K562 (cell line): ENCODE results near the gene CHAC1. TPM values are rescaled to one million over a fixed set of nuclear protein-coding genes. Genes with fewer than 3 reads are reported as not detected.

Experiments
- CXXC5 ChIP-seq: fragments of 250-450 bp; sonication (Bioruptor Pico); IDR thresholded peaks from 2 replicates; pipeline ENCODE4 v1.8.0; 2022; ENCODE audit warnings: inconsistent platforms, mild to moderate bottlenecking, moderate library complexity
- FUS ChIP-seq: fragments of 200-400 bp; formaldehyde crosslinking; optimal IDR thresholded peaks from 2 replicates; pipeline ENCODE3; 2017; ENCODE audit warnings: low read depth, low read length
- PML ChIP-seq: IDR thresholded peaks from 2 replicates; pipeline ENCODE4 v1.6.1; 2012; ENCODE audit warnings: low read length, inconsistent platforms
- RAD51 ChIP-seq: fragments of 450-650 bp; IDR thresholded peaks from 2 replicates; pipeline ENCODE4 v1.7.1; 2016; ENCODE audit warnings: low read depth, mild to moderate bottlenecking, borderline replicate concordance
- ZNF184 ChIP-seq: sonication (generic); formaldehyde crosslinking; IDR thresholded peaks from 2 replicates; pipeline ENCODE4 v1.5.0; 2020; ENCODE audit warnings: missing genetic modification reagents
- polyA plus RNA-seq, 8 experiments: library from polyadenylated mRNA; depleted of rRNA in 4 of 8; stranded (reverse) in 5 of 8; unstranded in 3 of 8; fragments of >200 nt; fragmentation: Nextera tagmentation in 2 of 8; fragmentation: Illumina TruSeq in 1 of 8; extraction: Ambion mirVana in 2 of 8; extraction: Trizol in 1 of 8; gene quantifications; 2 replicates each; pipeline versions ENCODE4 v1.2.1 to v1.2.3, GENCODE V29; 2011 to 2014; ENCODE audit warnings: inconsistent platforms in 1 of 8, missing spikeins in 1 of 8
- total RNA-seq, 7 experiments: library from RNA; depleted of rRNA in 6 of 7; stranded (reverse); fragments of >200 nt in 6 of 7; fragmentation: Illumina TruSeq in 2 of 7; extraction: Trizol in 2 of 7; gene quantifications; 2 replicates each; pipeline versions ENCODE4 v1.2.1 to v1.2.3, GENCODE V29; 2011 to 2021; ENCODE audit warnings: low replicate concordance in 1 of 7
- TF ChIP-seq, protein P1 (sequence below), 2 experiments: fragments of 450-650 bp in 1 of 2; sonication (generic) in 1 of 2; formaldehyde crosslinking in 1 of 2; IDR thresholded peaks; 2 replicates each; pipeline versions ENCODE4 v1.7.1 to v1.9.0; 2016 to 2022; ENCODE audit warnings: inconsistent platforms in 1 of 2, mild to moderate bottlenecking in 1 of 2, missing genetic modification reagents in 1 of 2

The CHAC1 gene
- total and polyA plus RNA-seq, 9 of the 15 experiments (the other 6 are each of a cell fraction or from before 2014, with no cell fraction given), result 0.47 to 39.0 (median 7.5) TPM

DNA sequence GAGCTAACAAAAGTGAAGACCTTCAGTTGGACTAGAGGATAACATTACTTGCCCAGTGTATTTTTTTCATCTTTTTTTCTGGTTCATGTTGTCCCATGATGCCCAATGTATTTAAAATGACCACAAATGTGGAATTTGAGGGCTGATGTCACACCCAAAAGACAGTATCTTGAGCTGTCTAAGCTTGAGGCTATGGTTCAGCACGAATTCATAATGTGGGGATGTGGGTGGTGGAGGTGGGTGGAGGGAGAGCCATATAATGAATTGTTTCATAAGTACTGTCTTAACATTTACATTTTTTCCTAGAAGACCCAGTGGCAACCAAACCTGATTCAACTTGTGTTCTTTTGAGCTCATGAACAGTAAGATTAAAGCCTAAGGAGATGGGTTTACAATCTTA, 37.5 kb downstream of the CHAC1 start (continued):
- TF ChIP-seq PML, result no peak
- no peak for TF ChIP-seq FUS
- no peak for TF ChIP-seq RAD51
- no peak for TF ChIP-seq CXXC5 (CRISPR knock-in tag)
- TF ChIP-seq ZNF184 (CRISPR knock-in tag), result no peak
- TF ChIP-seq, protein P1, sequence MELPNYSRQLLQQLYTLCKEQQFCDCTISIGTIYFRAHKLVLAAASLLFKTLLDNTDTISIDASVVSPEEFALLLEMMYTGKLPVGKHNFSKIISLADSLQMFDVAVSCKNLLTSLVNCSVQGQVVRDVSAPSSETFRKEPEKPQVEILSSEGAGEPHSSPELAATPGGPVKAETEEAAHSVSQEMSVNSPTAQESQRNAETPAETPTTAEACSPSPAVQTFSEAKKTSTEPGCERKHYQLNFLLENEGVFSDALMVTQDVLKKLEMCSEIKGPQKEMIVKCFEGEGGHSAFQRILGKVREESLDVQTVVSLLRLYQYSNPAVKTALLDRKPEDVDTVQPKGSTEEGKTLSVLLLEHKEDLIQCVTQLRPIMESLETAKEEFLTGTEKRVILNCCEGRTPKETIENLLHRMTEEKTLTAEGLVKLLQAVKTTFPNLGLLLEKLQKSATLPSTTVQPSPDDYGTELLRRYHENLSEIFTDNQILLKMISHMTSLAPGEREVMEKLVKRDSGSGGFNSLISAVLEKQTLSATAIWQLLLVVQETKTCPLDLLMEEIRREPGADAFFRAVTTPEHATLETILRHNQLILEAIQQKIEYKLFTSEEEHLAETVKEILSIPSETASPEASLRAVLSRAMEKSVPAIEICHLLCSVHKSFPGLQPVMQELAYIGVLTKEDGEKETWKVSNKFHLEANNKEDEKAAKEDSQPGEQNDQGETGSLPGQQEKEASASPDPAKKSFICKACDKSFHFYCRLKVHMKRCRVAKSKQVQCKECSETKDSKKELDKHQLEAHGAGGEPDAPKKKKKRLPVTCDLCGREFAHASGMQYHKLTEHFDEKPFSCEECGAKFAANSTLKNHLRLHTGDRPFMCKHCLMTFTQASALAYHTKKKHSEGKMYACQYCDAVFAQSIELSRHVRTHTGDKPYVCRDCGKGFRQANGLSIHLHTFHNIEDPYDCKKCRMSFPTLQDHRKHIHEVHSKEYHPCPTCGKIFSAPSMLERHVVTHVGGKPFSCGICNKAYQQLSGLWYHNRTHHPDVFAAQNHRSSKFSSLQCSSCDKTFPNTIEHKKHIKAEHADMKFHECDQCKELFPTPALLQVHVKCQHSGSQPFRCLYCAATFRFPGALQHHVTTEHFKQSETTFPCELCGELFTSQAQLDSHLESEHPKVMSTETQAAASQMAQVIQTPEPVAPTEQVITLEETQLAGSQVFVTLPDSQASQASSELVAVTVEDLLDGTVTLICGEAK (IDR thresholded peaks at IDR 0.05), result no peak
- TF ChIP-seq, protein P1 (CRISPR knock-in tag; IDR thresholded peaks at IDR 0.05), result no peak
